WI38 (cell line): Measurements from ENCODE around the gene TMEM187.
A peak's percentile ranks its signal among the peaks of the same experiment; 100 is the strongest.

Experiments used
- H3K4me3 ChIP-seq: 2 replicates; pipeline ENCODE4 v1.5.1; 2011; ENCODE audit warnings: low read depth, mild to moderate bottlenecking, control low read depth, low read length
- CTCF ChIP-seq: IDR thresholded peaks from 2 replicates; pipeline ENCODE4 v1.5.1; 2012; ENCODE audit warnings: low read depth, mild to moderate bottlenecking, control low read depth, low read length

TMEM187 gene

GRCh38 chrX:153969125-153969903, 3.2 kb upstream of the TMEM187 start:
- peak overlapping the region; percentile 95 for H3K4me3 ChIP-seq
- TF ChIP-seq CTCF = no peak

GRCh38 chrX:153969904-153970356, 2.6 kb upstream of the TMEM187 start:
- TF ChIP-seq CTCF = no peak
- peak overlapping the region; percentile 95 for H3K4me3 ChIP-seq

GRCh38 chrX:153970357-153971123, 2.0 kb upstream of the TMEM187 start:
- peak overlapping the region; percentile 95 for H3K4me3 ChIP-seq
- no peak for TF ChIP-seq CTCF

- peak overlapping the region; percentile 95 for H3K4me3 ChIP-seq
- no peak for TF ChIP-seq CTCF
Measured at GRCh38 chrX:153971124-153971449, 1.5 kb upstream of the TMEM187 start.

GRCh38 chrX:153971450-153972367, 845 bp upstream of the TMEM187 start, which contains the start of gene HCFC1:
Gene HCFC1 (minus strand): TSS chrX:153971818. CDS start chrX:153970840, 978 bp downstream.
- peak within 1 kb of the TSS; percentile 95 for H3K4me3 ChIP-seq
- TF ChIP-seq CTCF = no peak

GRCh38 chrX:153973127-153974002, 811 bp downstream of the TMEM187 start:
- H3K4me3 ChIP-seq = peak overlapping the region; percentile 95
- TF ChIP-seq CTCF = no peak
